Panc1 (cell line): ENCODE data around the gene RABL6. TPM values are rescaled to one million over a fixed set of nuclear protein-coding genes. Genes with fewer than 3 reads are reported as not detected.

Source experiments
- ATAC-seq: fragments of 200-7000 bp; cut with Tn5 transposase; 2 replicates; pipeline ENCODE4 v1.9.1; 2020; ENCODE audit warnings: mild to moderate bottlenecking, moderate library complexity
- BruUV-seq: library from RNA; stranded (reverse); fragments of 400-500 nt; replicated peaks from 2 replicates; lab custom pipeline; 2021; lab: Mats Ljungman, UMichigan
- CTCF ChIA-PET: fragments of 300-600 bp; sonication (Branson Sonifier 250); formaldehyde crosslinking; loops from one replicate; lab custom pipeline; 2022; ENCODE audit warnings: antibody characterized with exemption; lab: Charles Lee
- POLR2A ChIA-PET: fragments of 300-600 bp; sonication (Branson Sonifier 250); formaldehyde crosslinking; loops from one replicate; lab custom pipeline; 2022; ENCODE audit warnings: antibody characterized with exemption; lab: Charles Lee
- DNase-seq: peaks from one replicate; pipeline ENCODE4 v3.0.0-alpha.2; 2010; ENCODE audit warnings: low read depth, low spot score
- H3K27ac ChIP-seq: 2 replicates; pipeline ENCODE4 v1.5.1; 2011; ENCODE audit warnings: mild to moderate bottlenecking, low read length, inconsistent platforms
- H3K27me3 ChIP-seq: fragments of 200-500 bp; sonication (Bioruptor generic); 2 replicates; pipeline ENCODE4 v1.6.0; 2014; ENCODE audit warnings: low read length, inconsistent platforms; ENCODE audit not compliant: control insufficient read depth, insufficient read depth
- H3K36me3 ChIP-seq: fragments of 200-500 bp; sonication (Bioruptor generic); 2 replicates; pipeline ENCODE4 v1.5.1; 2014; ENCODE audit warnings: inconsistent platforms, mild to moderate bottlenecking, low read length, moderate library complexity; ENCODE audit not compliant: control insufficient read depth, insufficient read depth
- H3K4me1 ChIP-seq: 2 replicates; pipeline ENCODE4 v1.5.1; 2011; ENCODE audit warnings: inconsistent platforms, mild to moderate bottlenecking, low read length, moderate library complexity; ENCODE audit not compliant: control insufficient read depth, insufficient read depth
- H3K4me3 ChIP-seq, 2 experiments: 2 replicates each; pipeline ENCODE4 v1.5.1; 2011 to 2012; ENCODE audit warnings: low read depth in 2 of 2, low read length in 2 of 2, mild to moderate bottlenecking in 2 of 2, inconsistent platforms in 1 of 2, moderate library complexity in 1 of 2
- H3K9me3 ChIP-seq: fragments of 200-500 bp; sonication (Bioruptor generic); 2 replicates; pipeline ENCODE4 v1.5.1; 2014; ENCODE audit warnings: low read depth, mild to moderate bottlenecking, inconsistent platforms, low read length, moderate library complexity; ENCODE audit not compliant: control insufficient read depth, insufficient read depth
- POLR2AphosphoS5 ChIP-seq: IDR thresholded peaks from 2 replicates; pipeline ENCODE4 v1.6.1; 2012; ENCODE audit warnings: mild to moderate bottlenecking, low read depth, low read length, moderate library complexity
- SIN3A ChIP-seq: IDR thresholded peaks from 2 replicates; pipeline ENCODE4 v1.6.1; 2012; ENCODE audit warnings: low read depth, mild to moderate bottlenecking, low read length, moderate library complexity, borderline replicate concordance; ENCODE audit not compliant: insufficient read depth
- TCF7L2 ChIP-seq: IDR thresholded peaks from 2 replicates; pipeline ENCODE4 v1.6.1; 2011; ENCODE audit warnings: mild to moderate bottlenecking, low read depth, low read length, inconsistent platforms
- in situ Hi-C: cut with HindIII; loops from 2 replicates; pipeline ENCODE4 v1.10.0; 2016; ENCODE audit warnings: low sequenced_read_pairs, low pct_unique_long_range_greater_than_20kb
- intact Hi-C: fragments of 100-400 bp; cut with micrococcal nuclease; formaldehyde crosslinking; loops from one replicate; pipeline ENCODE4 v1.10.0; 2022; ENCODE audit not compliant: unreplicated experiment
- total RNA-seq: library from RNA; stranded (reverse); gene quantifications from one replicate; pipeline ENCODE4 v1.2.1, GENCODE V29; 2021; ENCODE audit not compliant: unreplicated experiment
- TF ChIP-seq, protein P1 (sequence below): fragments of 450-650 bp; IDR thresholded peaks from 2 replicates; pipeline ENCODE4 v1.5.1; 2017; ENCODE audit warnings: mild to moderate bottlenecking
- TF ChIP-seq, protein P2 (sequence below), 2 experiments: IDR thresholded peaks; 2 replicates each; pipeline ENCODE4 v1.6.1; 2011 to 2012; ENCODE audit warnings: low read depth in 2 of 2, control low read depth in 1 of 2, low read length in 1 of 2, mild to moderate bottlenecking in 1 of 2, moderate library complexity in 1 of 2; ENCODE audit not compliant: insufficient read depth in 1 of 2

RABL6 gene
- total RNA-seq, 1 experiment from 2014 or later = 106 TPM

DNA sequence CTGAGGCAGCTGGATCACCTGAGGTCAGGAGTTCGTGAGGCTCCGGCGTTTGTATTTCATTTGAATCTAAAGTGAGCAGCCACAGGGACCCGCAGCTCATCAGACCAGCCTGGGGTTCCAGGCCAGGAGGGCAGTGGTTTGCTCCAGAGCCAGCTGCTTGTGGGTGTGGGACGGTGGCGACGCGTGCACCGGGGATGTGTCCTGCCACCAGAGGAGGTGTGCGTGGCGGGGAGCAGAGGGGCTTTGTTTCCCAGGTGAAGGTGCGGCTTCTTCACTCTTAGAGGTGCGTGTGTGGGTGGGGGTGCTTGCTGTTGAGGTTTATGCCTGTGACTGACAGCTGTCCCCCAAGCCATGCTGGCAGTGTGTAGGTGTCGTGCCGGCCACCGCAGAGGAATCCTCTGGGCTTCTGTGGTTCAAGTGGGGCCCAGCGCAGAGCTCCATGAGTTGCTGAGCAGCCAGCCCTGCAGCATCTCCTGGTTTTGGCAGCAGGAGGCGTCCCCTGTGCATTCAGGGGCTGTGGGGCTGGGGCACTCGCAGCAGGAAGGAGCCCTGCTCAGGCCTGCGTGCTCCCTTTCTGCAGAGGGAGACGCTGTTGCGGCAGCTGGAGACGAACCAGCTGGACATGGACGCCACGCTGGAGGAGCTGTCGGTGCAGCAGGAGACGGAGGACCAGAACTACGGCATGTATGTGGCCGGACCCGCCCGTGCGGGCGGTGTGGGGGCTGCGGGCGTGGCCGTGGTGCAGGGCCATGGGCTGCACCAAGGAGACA is 27.6 kb downstream of the RABL6 start:
- H3K27me3 ChIP-seq = no peaks in the 10 kb centered on the region
- H3K27ac ChIP-seq = no peak overlapping the region
- intact Hi-C loops = no loop called here
- no peaks in the 10 kb centered on the region for H3K9me3 ChIP-seq
- CTCF ChIA-PET = no interaction called here
- peaks cover 13% of the 10 kb centered on the region for H3K4me1 ChIP-seq
- H3K36me3 ChIP-seq = no peaks in the 10 kb centered on the region
- no peak overlapping the region for H3K4me3 ChIP-seq
- DNase-seq (no peak), ATAC-seq (no peak)
- no TSS peak for BruUV-seq
- in situ Hi-C loops = no loop called here
- POLR2A ChIA-PET = interaction anchor here (0.6 kb wide), 1 partner anchor 35 kb away, joined by 13 read pairs; no protein-coding TSS in a partner anchor
- TF ChIP-seq POLR2AphosphoS5 = no peak
- TF ChIP-seq TCF7L2 = no peak

- Histone ChIP-seq H3K27ac (no peak overlapping the region), H3K4me1 (peaks cover 17% of the 10 kb centered on the region), H3K36me3 (no peaks in the 10 kb centered on the region), H3K4me3 (no peak overlapping the region), H3K27me3 (no peaks in the 10 kb centered on the region), H3K9me3 (no peaks in the 10 kb centered on the region)
- POLR2A ChIA-PET = no interaction called here
- DNase-seq = no peak
- BruUV-seq = no TSS peak
- TF ChIP-seq SIN3A (no peak), TCF7L2 (no peak), POLR2AphosphoS5 (no peak; the same call in 1 of the 2 replicates)
- TF ChIP-seq, protein P1, sequence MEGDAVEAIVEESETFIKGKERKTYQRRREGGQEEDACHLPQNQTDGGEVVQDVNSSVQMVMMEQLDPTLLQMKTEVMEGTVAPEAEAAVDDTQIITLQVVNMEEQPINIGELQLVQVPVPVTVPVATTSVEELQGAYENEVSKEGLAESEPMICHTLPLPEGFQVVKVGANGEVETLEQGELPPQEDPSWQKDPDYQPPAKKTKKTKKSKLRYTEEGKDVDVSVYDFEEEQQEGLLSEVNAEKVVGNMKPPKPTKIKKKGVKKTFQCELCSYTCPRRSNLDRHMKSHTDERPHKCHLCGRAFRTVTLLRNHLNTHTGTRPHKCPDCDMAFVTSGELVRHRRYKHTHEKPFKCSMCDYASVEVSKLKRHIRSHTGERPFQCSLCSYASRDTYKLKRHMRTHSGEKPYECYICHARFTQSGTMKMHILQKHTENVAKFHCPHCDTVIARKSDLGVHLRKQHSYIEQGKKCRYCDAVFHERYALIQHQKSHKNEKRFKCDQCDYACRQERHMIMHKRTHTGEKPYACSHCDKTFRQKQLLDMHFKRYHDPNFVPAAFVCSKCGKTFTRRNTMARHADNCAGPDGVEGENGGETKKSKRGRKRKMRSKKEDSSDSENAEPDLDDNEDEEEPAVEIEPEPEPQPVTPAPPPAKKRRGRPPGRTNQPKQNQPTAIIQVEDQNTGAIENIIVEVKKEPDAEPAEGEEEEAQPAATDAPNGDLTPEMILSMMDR = no peak
- TF ChIP-seq, protein P2, sequence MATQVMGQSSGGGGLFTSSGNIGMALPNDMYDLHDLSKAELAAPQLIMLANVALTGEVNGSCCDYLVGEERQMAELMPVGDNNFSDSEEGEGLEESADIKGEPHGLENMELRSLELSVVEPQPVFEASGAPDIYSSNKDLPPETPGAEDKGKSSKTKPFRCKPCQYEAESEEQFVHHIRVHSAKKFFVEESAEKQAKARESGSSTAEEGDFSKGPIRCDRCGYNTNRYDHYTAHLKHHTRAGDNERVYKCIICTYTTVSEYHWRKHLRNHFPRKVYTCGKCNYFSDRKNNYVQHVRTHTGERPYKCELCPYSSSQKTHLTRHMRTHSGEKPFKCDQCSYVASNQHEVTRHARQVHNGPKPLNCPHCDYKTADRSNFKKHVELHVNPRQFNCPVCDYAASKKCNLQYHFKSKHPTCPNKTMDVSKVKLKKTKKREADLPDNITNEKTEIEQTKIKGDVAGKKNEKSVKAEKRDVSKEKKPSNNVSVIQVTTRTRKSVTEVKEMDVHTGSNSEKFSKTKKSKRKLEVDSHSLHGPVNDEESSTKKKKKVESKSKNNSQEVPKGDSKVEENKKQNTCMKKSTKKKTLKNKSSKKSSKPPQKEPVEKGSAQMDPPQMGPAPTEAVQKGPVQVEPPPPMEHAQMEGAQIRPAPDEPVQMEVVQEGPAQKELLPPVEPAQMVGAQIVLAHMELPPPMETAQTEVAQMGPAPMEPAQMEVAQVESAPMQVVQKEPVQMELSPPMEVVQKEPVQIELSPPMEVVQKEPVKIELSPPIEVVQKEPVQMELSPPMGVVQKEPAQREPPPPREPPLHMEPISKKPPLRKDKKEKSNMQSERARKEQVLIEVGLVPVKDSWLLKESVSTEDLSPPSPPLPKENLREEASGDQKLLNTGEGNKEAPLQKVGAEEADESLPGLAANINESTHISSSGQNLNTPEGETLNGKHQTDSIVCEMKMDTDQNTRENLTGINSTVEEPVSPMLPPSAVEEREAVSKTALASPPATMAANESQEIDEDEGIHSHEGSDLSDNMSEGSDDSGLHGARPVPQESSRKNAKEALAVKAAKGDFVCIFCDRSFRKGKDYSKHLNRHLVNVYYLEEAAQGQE (IDR thresholded peaks at IDR 0.05; ENCODE audit: insufficient read depth in 1 of 2, low read depth in 2 of 2, low read length in 1 of 2) = no peak
- intact Hi-C loops = no loop called here
- ATAC-seq = no peak
- CTCF ChIA-PET = no interaction called here
- in situ Hi-C loops = no loop called here
Measured at GRCh38 chr9:136835932-136836904, 28.5 kb downstream of the RABL6 start.
